HCT116 (cell line): Measurements from ENCODE around the gene OR6B1. TPM values are rescaled to one million over a fixed set of nuclear protein-coding genes. Genes with fewer than 3 reads are reported as not detected.

ENCODE experiments used
- ATAC-seq: fragments of 200-7000 bp; cut with Tn5 transposase; 2 replicates; pipeline ENCODE4 v1.9.1; 2020; ENCODE audit warnings: mild to moderate bottlenecking, moderate library complexity
- BruUV-seq: library from RNA; stranded (reverse); fragments of 400-500 nt; replicated peaks from 2 replicates; lab custom pipeline; 2021; lab: Mats Ljungman, UMichigan
- CTCF ChIA-PET: fragments of 300-600 bp; sonication (Branson Sonifier 250); formaldehyde crosslinking; loops from one replicate; lab custom pipeline; 2021; ENCODE audit warnings: antibody characterized with exemption; lab: Charles Lee
- POLR2A ChIA-PET: fragments of 300-600, 350-600 bp; sonication (Branson Sonifier 250); formaldehyde crosslinking; loops from one replicate; lab custom pipeline; 2021; ENCODE audit warnings: antibody characterized with exemption; lab: Charles Lee
- RAD21 ChIA-PET, 2 experiments: fragments of 300-600 bp; sonication (Branson Sonifier 250); formaldehyde crosslinking; loops; one replicate each; lab custom pipeline; 2023; ENCODE audit warnings: low total read pairs in 2 of 2; ENCODE audit not compliant: uncharacterized antibody in 2 of 2, unreplicated experiment in 2 of 2, low non-redundant PET in 1 of 2; lab: Charles Lee
- DNase-seq: peaks from one replicate; pipeline ENCODE4 v3.0.0-alpha.2; 2010; ENCODE audit warnings: low read depth, low spot score
- H2AFZ ChIP-seq: fragments of 200-600 bp; shearing (Covaris generic), sonication (generic); 2 replicates; pipeline ENCODE4 v1.6.1; 2017; ENCODE audit warnings: low read depth, mixed run types, mixed read lengths, antibody characterized with exemption, low read length; ENCODE audit not compliant: poor library complexity, severe bottlenecking
- H3K27ac ChIP-seq: 2 replicates; pipeline ENCODE4 v1.5.1; 2012; ENCODE audit warnings: low read depth, low read length
- H3K27me3 ChIP-seq: fragments of 200-600 bp; sonication (generic); 2 replicates; pipeline ENCODE4 v1.6.1; 2016; ENCODE audit warnings: mixed run types, low read length, mixed read lengths; ENCODE audit not compliant: insufficient read depth
- H3K36me3 ChIP-seq, 2 experiments: fragments of 200-500 bp in 1 of 2; fragments of 200-600 bp in 1 of 2; sonication (Bioruptor generic) in 1 of 2; sonication (generic) in 1 of 2; 2 replicates each; pipeline versions ENCODE4 v1.5.1 to v1.6.1; 2014 to 2016; ENCODE audit warnings: low read length in 2 of 2, inconsistent platforms in 1 of 2, mixed read lengths in 1 of 2, mixed run types in 1 of 2; ENCODE audit not compliant: insufficient read depth in 2 of 2, control insufficient read depth in 1 of 2
- H3K4me1 ChIP-seq, 2 experiments: fragments of 200-600 bp in 1 of 2; sonication (generic) in 1 of 2; 2 replicates each; pipeline versions ENCODE4 v1.5.1 to v1.6.1; 2012 to 2017; ENCODE audit warnings: low read length in 2 of 2, inconsistent platforms in 1 of 2, mild to moderate bottlenecking in 1 of 2, mixed read lengths in 1 of 2, mixed run types in 1 of 2, moderate library complexity in 1 of 2; ENCODE audit not compliant: insufficient read depth in 2 of 2, control insufficient read depth in 1 of 2
- H3K4me2 ChIP-seq: fragments of 200-600 bp; sonication (generic); 2 replicates; pipeline ENCODE4 v1.6.1; 2017; ENCODE audit warnings: mixed run types, low read length, mixed read lengths
- H3K4me3 ChIP-seq, 2 experiments: fragments of 200-600 bp in 1 of 2; sonication (generic) in 1 of 2; replicated peaks in 1 of 2; 2 replicates each; pipeline ENCODE4 v1.5.1; 2011 to 2016; ENCODE audit warnings: low read length in 2 of 2, control low read depth in 1 of 2, low read depth in 1 of 2, mild to moderate bottlenecking in 1 of 2, mixed read lengths in 1 of 2, mixed run types in 1 of 2
- H3K79me2 ChIP-seq: fragments of 200-600 bp; sonication (generic); 2 replicates; pipeline ENCODE4 v1.6.1; 2017; ENCODE audit warnings: mild to moderate bottlenecking, mixed run types, low read length, moderate library complexity, mixed read lengths; ENCODE audit not compliant: insufficient read depth
- H3K9ac ChIP-seq: fragments of 200-600 bp; sonication (generic); 2 replicates; pipeline ENCODE4 v1.6.1; 2016; ENCODE audit warnings: low read length, mixed read lengths
- H3K9me2 ChIP-seq: fragments of 200-600 bp; sonication (generic), shearing (Covaris generic); 2 replicates; pipeline ENCODE4 v1.6.1; 2017; ENCODE audit warnings: mixed run types, mild to moderate bottlenecking, moderate library complexity; ENCODE audit not compliant: insufficient read depth
- H3K9me3 ChIP-seq, 2 experiments: fragments of 200-500 bp in 1 of 2; fragments of 200-600 bp in 1 of 2; sonication (Bioruptor generic) in 1 of 2; sonication (generic) in 1 of 2; 2 replicates each; pipeline ENCODE4 v1.6.1; 2014 to 2017; ENCODE audit warnings: low read length in 2 of 2, mixed read lengths in 2 of 2, inconsistent platforms in 1 of 2, low read depth in 1 of 2, mild to moderate bottlenecking in 1 of 2, mixed run types in 1 of 2, moderate library complexity in 1 of 2; ENCODE audit not compliant: control insufficient read depth in 1 of 2, insufficient read depth in 1 of 2
- H4K20me1 ChIP-seq: fragments of 200-600 bp; sonication (generic), shearing (Covaris generic); 2 replicates; pipeline ENCODE4 v1.6.1; 2017; ENCODE audit warnings: mixed run types, mild to moderate bottlenecking, moderate library complexity; ENCODE audit not compliant: insufficient read depth
- ATF3 ChIP-seq: IDR thresholded peaks from 2 replicates; pipeline ENCODE4 v1.6.1; 2012
- CEBPB ChIP-seq: IDR thresholded peaks from 2 replicates; pipeline ENCODE4 v1.6.1; 2012; ENCODE audit warnings: low read depth
- CTCF ChIP-seq, 3 experiments: fragments of 200-600 bp in 1 of 3; sonication (generic) in 1 of 3; IDR thresholded peaks in 2 of 3; conservative IDR thresholded peaks in 1 of 3; 2 replicates each; pipeline ENCODE4 v1.5.1; 2012 to 2017; ENCODE audit warnings: low read depth in 2 of 3, low read length in 2 of 3, antibody characterized with exemption in 1 of 3, borderline replicate concordance in 1 of 3, control low read depth in 1 of 3, mild to moderate bottlenecking in 1 of 3, mixed read lengths in 1 of 3, mixed run types in 1 of 3, moderate library complexity in 1 of 3; ENCODE audit not compliant: insufficient read depth in 1 of 3
- EGR1 ChIP-seq: IDR thresholded peaks from 2 replicates; pipeline ENCODE4 v1.6.1; 2012; ENCODE audit warnings: low read depth
- ELF1 ChIP-seq: IDR thresholded peaks from 2 replicates; pipeline ENCODE4 v1.6.1; 2012; ENCODE audit warnings: low read depth, borderline replicate concordance
- EZH2phosphoT487 ChIP-seq: fragments of 200-600 bp; IDR thresholded peaks from 2 replicates; pipeline ENCODE4 v1.6.1; 2018; ENCODE audit warnings: antibody characterized with exemption, borderline replicate concordance
- FOSL1 ChIP-seq: IDR thresholded peaks from 2 replicates; pipeline ENCODE4 v1.6.1; 2012; ENCODE audit warnings: low read depth
- POLR2A ChIP-seq: IDR thresholded peaks from 2 replicates; pipeline ENCODE4 v1.7.0; 2011; ENCODE audit warnings: borderline replicate concordance; ENCODE audit not compliant: insufficient read depth, insufficient read length; ENCODE audit errors: extremely low read depth
- POLR2AphosphoS5 ChIP-seq: IDR thresholded peaks from 2 replicates; pipeline ENCODE4 v1.6.1; 2011; ENCODE audit warnings: mild to moderate bottlenecking, low read depth, low read length, moderate library complexity
- RAD21 ChIP-seq: IDR thresholded peaks from 2 replicates; pipeline ENCODE4 v1.6.1; 2012; ENCODE audit warnings: low read depth, mild to moderate bottlenecking
- SIN3A ChIP-seq: IDR thresholded peaks from 2 replicates; pipeline ENCODE4 v1.6.1; 2012; ENCODE audit warnings: low read depth
- YY1 ChIP-seq: IDR thresholded peaks from 2 replicates; pipeline ENCODE4 v1.6.1; 2011; ENCODE audit warnings: low read length, low read depth, moderate library complexity, mild to moderate bottlenecking; ENCODE audit not compliant: insufficient replicate concordance; ENCODE audit errors: extremely low read depth
- ZBTB33 ChIP-seq: IDR thresholded peaks from 2 replicates; pipeline ENCODE4 v1.6.1; 2011; ENCODE audit warnings: mild to moderate bottlenecking, low read length, moderate library complexity; ENCODE audit not compliant: insufficient replicate concordance; ENCODE audit errors: extremely low read depth
- ZFX ChIP-seq: fragments of 450-650 bp; IDR thresholded peaks from 2 replicates; pipeline ENCODE4 v1.6.1; 2017
- ZNF274 ChIP-seq: fragments of 200-500 bp; sonication (Bioruptor generic); IDR thresholded peaks from 2 replicates; pipeline ENCODE4 v1.6.1; 2014; ENCODE audit warnings: mild to moderate bottlenecking, low read depth, low read length, inconsistent platforms
- intact Hi-C: fragments of 100-400 bp; cut with micrococcal nuclease; formaldehyde crosslinking; loops from 2 replicates; pipeline ENCODE4 v1.10.0; 2022
- total RNA-seq: library from RNA; stranded (reverse); gene quantifications from one replicate; pipeline ENCODE4 v1.2.1, GENCODE V29; 2021; ENCODE audit not compliant: unreplicated experiment
- TF ChIP-seq, protein P1 (sequence below): IDR thresholded peaks from 2 replicates; pipeline ENCODE4 v1.6.1; 2012

The OR6B1 gene
- total RNA-seq, 1 experiment from 2014 or later = not detected

DNA sequence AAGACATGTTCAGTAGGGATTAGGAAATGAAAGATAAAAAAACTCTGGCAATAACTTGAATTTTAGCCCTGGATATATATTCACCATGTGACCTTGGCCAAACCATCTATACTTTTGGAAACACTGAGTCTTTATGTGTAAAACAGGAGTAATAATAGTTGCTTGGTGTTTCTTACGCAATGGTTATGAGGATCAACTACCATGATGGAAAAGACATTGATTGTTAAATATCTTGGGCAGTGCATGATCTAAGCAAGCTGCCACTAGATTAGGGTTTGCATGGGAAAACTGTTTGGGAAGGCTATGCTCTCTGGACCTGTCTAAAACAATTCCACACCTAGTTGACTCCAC, 6.5 kb downstream of the OR6B1 start:
- no peaks in the 10 kb centered on the region for H3K79me2 ChIP-seq
- CTCF ChIA-PET = no interaction called here
- POLR2A ChIA-PET = no interaction called here
- H3K4me1 ChIP-seq = no peaks in the 10 kb centered on the region
- intact Hi-C loops = no loop called here
- no peaks in the 10 kb centered on the region for H4K20me1 ChIP-seq
- no peak for ATAC-seq
- no peaks in the 10 kb centered on the region for H3K27me3 ChIP-seq
- H3K4me3 ChIP-seq = no peak overlapping the region
- H3K9ac ChIP-seq = no peak overlapping the region
- no peaks in the 10 kb centered on the region for H3K9me2 ChIP-seq
- BruUV-seq = no TSS peak
- H3K9me3 ChIP-seq = no peaks in the 10 kb centered on the region; a peak in 1 of 4 replicates
- no peak overlapping the region for H3K27ac ChIP-seq
- H3K4me2 ChIP-seq = no peak overlapping the region
- no peak for DNase-seq
- RAD21 ChIA-PET = no interaction called here
- no peak for TF ChIP-seq YY1
- no peak for TF ChIP-seq ZBTB33
- no peak for TF ChIP-seq FOSL1
- TF ChIP-seq, protein P1, sequence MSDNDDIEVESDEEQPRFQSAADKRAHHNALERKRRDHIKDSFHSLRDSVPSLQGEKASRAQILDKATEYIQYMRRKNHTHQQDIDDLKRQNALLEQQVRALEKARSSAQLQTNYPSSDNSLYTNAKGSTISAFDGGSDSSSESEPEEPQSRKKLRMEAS = no peak
- TF ChIP-seq ELF1 = no peak
- no peak for TF ChIP-seq EGR1
- no peak for TF ChIP-seq CEBPB
- TF ChIP-seq RAD21 = no peak
- no peak for TF ChIP-seq SIN3A
- TF ChIP-seq EZH2phosphoT487 = no peak
- TF ChIP-seq POLR2A = no peak
- TF ChIP-seq CTCF (IDR thresholded peaks at IDR 0.05 in 2 of 3, conservative IDR thresholded peaks at IDR 0.05 in 1 of 3; ENCODE audit: borderline replicate concordance in 1 of 3, insufficient read depth in 1 of 3, low read depth in 2 of 3, low read length in 2 of 3) = no peak
- TF ChIP-seq ZNF274 = no peak
- no peak for TF ChIP-seq POLR2AphosphoS5
- TF ChIP-seq ZFX = no peak
- no peak for TF ChIP-seq ATF3
- no peak overlapping the region for H2AFZ ChIP-seq
- no peaks in the 10 kb centered on the region for H3K36me3 ChIP-seq
